GM12878 (cell line): ENCODE results near the gene PRX. TPM values are rescaled to one million over a fixed set of nuclear protein-coding genes. Genes with fewer than 3 reads are reported as not detected.

Experiments used
- ATAC-seq: fragments of 200-7000 bp; cut with Tn5 transposase; 3 replicates; pipeline ENCODE4 v1.9.1; 2020; ENCODE audit warnings: mild to moderate bottlenecking, moderate library complexity
- BruUV-seq: library from RNA; stranded (reverse); fragments of 400-500 nt; replicated peaks from 2 replicates; lab custom pipeline; 2021; lab: Mats Ljungman, UMichigan
- CTCF ChIA-PET: fragments of 300-600 bp; sonication (Branson Sonifier 250); formaldehyde crosslinking; extraction: SDS; loops from one replicate; lab custom pipeline; 2021; ENCODE audit warnings: inconsistent platforms; lab: Yijun Ruan, JAX
- POLR2A ChIA-PET: fragments of 350-600 bp; formaldehyde crosslinking; extraction: SDS; loops from one replicate; lab custom pipeline; 2021; ENCODE audit warnings: inconsistent platforms; lab: Charles Lee
- RAD21 ChIA-PET: fragments of 300-600 bp; sonication (Branson Sonifier 250); formaldehyde crosslinking; loops from one replicate; lab custom pipeline; 2023; ENCODE audit warnings: antibody characterized with exemption; ENCODE audit not compliant: unreplicated experiment; lab: Charles Lee
- SMC1A ChIA-PET: fragments of 300-600 bp; sonication (Branson Sonifier 250); formaldehyde crosslinking; loops from one replicate; lab custom pipeline; 2023; ENCODE audit not compliant: unreplicated experiment, uncharacterized antibody; lab: Charles Lee
- DNase-seq: peaks from one replicate; pipeline ENCODE4 v3.0.0-alpha.2; 2011; ENCODE audit warnings: low read depth, low spot score
- FAIRE-seq: peaks from 3 replicates; lab custom pipeline; 2011; peaks lifted over from hg19 to GRCh38; lab: Jason Lieb, UNC
- H2AFZ ChIP-seq: 2 replicates; pipeline ENCODE4 v1.6.0; 2011; ENCODE audit warnings: low read depth, low read length, control low read depth; ENCODE audit not compliant: control insufficient read depth
- H3K27ac ChIP-seq: 2 replicates; pipeline ENCODE4 v1.5.1; 2011; ENCODE audit warnings: control low read depth; ENCODE audit not compliant: control insufficient read depth, insufficient read depth
- H3K27me3 ChIP-seq, 2 experiments: replicated peaks in 1 of 2; 2 replicates each; pipeline versions ENCODE4 v1.6.0 to v1.6.1; 2011; ENCODE audit warnings: low read length in 1 of 2; ENCODE audit not compliant: control insufficient read depth in 2 of 2, insufficient read depth in 2 of 2
- H3K36me3 ChIP-seq, 2 experiments: 2 replicates each; pipeline ENCODE4 v1.5.1; 2011; ENCODE audit warnings: low read length in 1 of 2; ENCODE audit not compliant: control insufficient read depth in 2 of 2, insufficient read depth in 2 of 2
- H3K4me1 ChIP-seq: 2 replicates; pipeline ENCODE4 v1.6.1; 2011; ENCODE audit warnings: mild to moderate bottlenecking, low read length, moderate library complexity, mixed read lengths; ENCODE audit not compliant: control insufficient read depth, insufficient read depth
- H3K4me2 ChIP-seq: 2 replicates; pipeline ENCODE4 v1.6.0; 2011; ENCODE audit warnings: control low read depth; ENCODE audit not compliant: control insufficient read depth, insufficient read depth
- H3K4me3 ChIP-seq: fragments of 200-600 bp; sonication (generic); 2 replicates; pipeline ENCODE4 v1.5.1; 2016
- H3K79me2 ChIP-seq: 2 replicates; pipeline ENCODE4 v1.6.0; 2011; ENCODE audit warnings: low read length; ENCODE audit not compliant: control insufficient read depth, insufficient read depth
- H3K9ac ChIP-seq: 2 replicates; pipeline ENCODE4 v1.8.0; 2011; ENCODE audit warnings: low read length, control low read depth, mixed read lengths; ENCODE audit not compliant: control insufficient read depth, insufficient read depth
- H3K9me3 ChIP-seq: replicated peaks from 3 replicates; pipeline ENCODE4 v1.5.1; 2011; ENCODE audit warnings: mild to moderate bottlenecking, low read length; ENCODE audit not compliant: control insufficient read depth, insufficient read depth
- H4K20me1 ChIP-seq: 2 replicates; pipeline ENCODE4 v1.6.0; 2011; ENCODE audit not compliant: control insufficient read depth, insufficient read depth
- HCFC1 ChIP-seq: fragments of 150-350 bp; IDR thresholded peaks from 2 replicates; pipeline ENCODE4 v1.6.1; 2014; ENCODE audit warnings: low read length
- HDAC2 ChIP-seq: fragments of 200-600 bp; sonication (generic); IDR thresholded peaks from 2 replicates; pipeline ENCODE4 v1.6.1; 2017
- IKZF2 ChIP-seq, 2 experiments: fragments of 450-650 bp; IDR thresholded peaks; 2 replicates each; pipeline ENCODE4 v1.6.1; 2017; ENCODE audit warnings: mild to moderate bottlenecking in 2 of 2, moderate library complexity in 2 of 2
- NR2F1 ChIP-seq: fragments of 450-650 bp; conservative IDR thresholded peaks from 2 replicates; pipeline ENCODE4 v1.6.1; 2017; ENCODE audit warnings: mild to moderate bottlenecking
- RELB ChIP-seq: fragments of 450-650 bp; IDR thresholded peaks from 2 replicates; pipeline ENCODE4 v1.6.1; 2017; ENCODE audit warnings: low read depth, mild to moderate bottlenecking, moderate library complexity
- SIN3A ChIP-seq: IDR thresholded peaks from 2 replicates; pipeline ENCODE4 v1.6.1; 2012; ENCODE audit warnings: low read depth, low read length, improper control_type of control experiment
- SKIL ChIP-seq: fragments of 450-650 bp; IDR thresholded peaks from 2 replicates; pipeline ENCODE4 v1.6.1; 2017; ENCODE audit warnings: mild to moderate bottlenecking, low read depth, inconsistent platforms; ENCODE audit not compliant: poor library complexity, severe bottlenecking
- SPI1 ChIP-seq: IDR thresholded peaks from 2 replicates; pipeline ENCODE4 v1.6.1; 2011; ENCODE audit warnings: low read depth, mild to moderate bottlenecking, low read length, moderate library complexity, borderline replicate concordance; ENCODE audit not compliant: insufficient read depth
- SUPT20H ChIP-seq: IDR thresholded peaks from 2 replicates; pipeline ENCODE4 v1.6.1; 2011; ENCODE audit warnings: low read depth, mild to moderate bottlenecking, low read length, moderate library complexity, borderline replicate concordance; ENCODE audit not compliant: control insufficient read depth
- ZBTB11 ChIP-seq: fragments of 450-650 bp; formaldehyde crosslinking; IDR thresholded peaks from 2 replicates; pipeline ENCODE4 v1.5.0; 2022; ENCODE audit warnings: mild to moderate bottlenecking, missing genetic modification characterization
- ZNF24 ChIP-seq: fragments of 450-650 bp; IDR thresholded peaks from 2 replicates; pipeline ENCODE4 v1.6.1; 2017; ENCODE audit warnings: antibody characterized with exemption, mild to moderate bottlenecking
- ZNF622 ChIP-seq: fragments of 450-650 bp; IDR thresholded peaks from 2 replicates; pipeline ENCODE4 v1.6.1; 2017; ENCODE audit warnings: mild to moderate bottlenecking, inconsistent platforms
- ZNF687 ChIP-seq: fragments of 450-650 bp; IDR thresholded peaks from 2 replicates; pipeline ENCODE4 v1.6.1; 2017; ENCODE audit warnings: mild to moderate bottlenecking, moderate library complexity
- WGBS: methylation state at CpG from one replicate; pipeline ENCODE4 v1.1.6; 2016; ENCODE audit warnings: low lambda C conversion rate; ENCODE audit not compliant: insufficient replicate concordance, insufficient coverage; ENCODE audit errors: missing lambda C conversion rate; 5-methylcytosine and 5-hydroxymethylcytosine counted together
- in situ Hi-C: fragments of 300-500 bp; cut with MboI; formaldehyde crosslinking; loops from 9 replicates; pipeline ENCODE4 v1.14.3; 2018; ENCODE audit warnings: mixed read lengths
- intact Hi-C: fragments of 100-400 bp; cut with micrococcal nuclease; formaldehyde crosslinking; loops from one replicate; pipeline ENCODE4 v1.14.2; 2022; ENCODE audit not compliant: unreplicated experiment
- polyA plus RNA-seq, 11 experiments: library from polyadenylated mRNA; depleted of rRNA in 4 of 11; unstranded in 6 of 11; stranded (reverse) in 5 of 11; fragments of >200 nt; fragmentation: Nextera tagmentation in 4 of 11; fragmentation: Illumina TruSeq in 1 of 11; extraction: Ambion mirVana in 4 of 11; extraction: Trizol in 1 of 11; gene quantifications; 1 replicate in 1 of 11; 2 replicates in 10 of 11; pipeline versions ENCODE4 v1.2.1 to v1.2.3, GENCODE V29; 2011 to 2016; ENCODE audit warnings: inconsistent platforms in 2 of 11, missing spikeins in 2 of 11, low read depth in 1 of 11
- total RNA-seq, 4 experiments: library from RNA; depleted of rRNA in 3 of 4; stranded (reverse); fragments of >200 nt in 3 of 4; fragmentation: Illumina TruSeq in 1 of 4; extraction: Trizol in 1 of 4; gene quantifications; 2 replicates each; pipeline versions ENCODE4 v1.2.1 to v1.2.3, GENCODE V29; 2013 to 2021

PRX gene
- total and polyA plus RNA-seq, 10 of the 15 experiments (the other 5 are each of a cell fraction or from before 2014, with no cell fraction given) = 0.02 to 1.4 (median 0.54) TPM; not detected in 1

- in situ Hi-C loops (no loop called here), intact Hi-C loops (no loop called here)
- DNase-seq (no peak), FAIRE-seq (no peak), ATAC-seq (no peak)
- no peaks in the 10 kb centered on the region for H3K79me2 ChIP-seq
- no TSS peak for BruUV-seq
- no peak overlapping the region for H2AFZ ChIP-seq
- no peaks in the 10 kb centered on the region for H3K9me3 ChIP-seq
- H3K27ac ChIP-seq = no peak overlapping the region
- no peaks in the 10 kb centered on the region; a peak in 2 of 4 replicates for H3K36me3 ChIP-seq
- ChIA-PET CTCF (no interaction called here), RAD21 (no interaction called here), SMC1A (interaction anchor here (0.9 kb wide), 1 partner anchor 66 kb away, joined by 3 read pairs; no protein-coding TSS in a partner anchor), POLR2A (no interaction called here)
- H4K20me1 ChIP-seq = no peaks in the 10 kb centered on the region
- no peak overlapping the region for H3K4me3 ChIP-seq
- H3K27me3 ChIP-seq = no peaks in the 10 kb centered on the region
- no peaks in the 10 kb centered on the region for H3K4me1 ChIP-seq
- no peak overlapping the region for H3K4me2 ChIP-seq
- WGBS = 99% methylated on average over 5 of the region's 5 CpGs
- no peak overlapping the region for H3K9ac ChIP-seq
- TF ChIP-seq IKZF2 (IDR thresholded peaks at IDR 0.05) = no peak
- no peak for TF ChIP-seq HCFC1
- no peak for TF ChIP-seq SUPT20H
- no peak for TF ChIP-seq ZNF687
- no peak for TF ChIP-seq ZNF24
- no peak for TF ChIP-seq RELB
- TF ChIP-seq ZBTB11 (CRISPR knock-in tag) = no peak
- TF ChIP-seq ZNF622 = no peak
- no peak for TF ChIP-seq SPI1
- no peak for TF ChIP-seq SKIL
- TF ChIP-seq HDAC2 = no peak
- no peak for TF ChIP-seq SIN3A
- no peak for TF ChIP-seq NR2F1
Observed at GRCh38 chr19:40371802-40372122, 41.4 kb downstream of the PRX start.
